H1 (cell line): Measurements from ENCODE around the gene SLIRP. TPM values are rescaled to one million over a fixed set of nuclear protein-coding genes. Genes with fewer than 3 reads are reported as not detected.

Experiments used
- CTCF ChIA-PET: fragments of 300-600 bp; sonication (Branson Sonifier 250); formaldehyde crosslinking; loops from one replicate; lab custom pipeline; 2021; ENCODE audit not compliant: partially characterized antibody; lab: Charles Lee
- POLR2A ChIA-PET: fragments of 300-600 bp; sonication (Branson Sonifier 250); formaldehyde crosslinking; loops from one replicate; lab custom pipeline; 2021; ENCODE audit warnings: inconsistent platforms; ENCODE audit not compliant: partially characterized antibody; lab: Charles Lee
- DNase-seq, 2 experiments: peaks; one replicate each; pipeline versions ENCODE4 v3.0.0 to v3.0.0-alpha.2; 2010 to 2022; ENCODE audit warnings: low spot score in 2 of 2, low read depth in 1 of 2, mixed read lengths in 1 of 2
- FAIRE-seq: peaks from 2 replicates; lab custom pipeline; 2011; peaks lifted over from hg19 to GRCh38; lab: Jason Lieb, UNC
- H2AFZ ChIP-seq: 2 replicates; pipeline ENCODE4 v1.8.1; 2012; ENCODE audit warnings: low read length, inconsistent platforms
- H2AK5ac ChIP-seq: 2 replicates; pipeline ENCODE4 v1.6.1; 2013; ENCODE audit warnings: low read depth, low read length
- H2BK120ac ChIP-seq: replicated peaks from 2 replicates; pipeline ENCODE3; 2013; ENCODE audit warnings: low read depth, low read length, inconsistent platforms
- H2BK12ac ChIP-seq: 2 replicates; pipeline ENCODE4 v1.6.1; 2013; ENCODE audit warnings: low read depth, low read length
- H2BK15ac ChIP-seq: 2 replicates; pipeline ENCODE4 v1.6.1; 2013; ENCODE audit warnings: low read length
- H2BK20ac ChIP-seq: 2 replicates; pipeline ENCODE4 v1.6.1; 2013; ENCODE audit warnings: low read length
- H2BK5ac ChIP-seq: 2 replicates; pipeline ENCODE4 v1.6.1; 2013; ENCODE audit warnings: low read depth, low read length
- H3K14ac ChIP-seq: 2 replicates; pipeline ENCODE4 v1.6.1; 2013; ENCODE audit warnings: inconsistent platforms; ENCODE audit not compliant: insufficient read length
- H3K18ac ChIP-seq: 2 replicates; pipeline ENCODE4 v1.6.1; 2013; ENCODE audit warnings: low read length; ENCODE audit errors: extremely low read depth
- H3K23ac ChIP-seq: 2 replicates; pipeline ENCODE4 v1.6.1; 2013; ENCODE audit warnings: inconsistent platforms; ENCODE audit not compliant: insufficient read length
- H3K23me2 ChIP-seq: 2 replicates; pipeline ENCODE4 v1.6.1; 2013; ENCODE audit warnings: low read depth, low read length
- H3K27ac ChIP-seq: 2 replicates; pipeline ENCODE4 v1.6.1; 2011; ENCODE audit warnings: low read depth, low read length, inconsistent platforms
- H3K27me3 ChIP-seq, 4 experiments: replicated peaks in 1 of 4; 1 replicate in 1 of 4; 2 replicates in 3 of 4; pipeline versions ENCODE4 v1.6.1 to v1.8.1; 2011 to 2013; ENCODE audit warnings: low read length in 3 of 4, mild to moderate bottlenecking in 3 of 4, inconsistent platforms in 2 of 4, mixed read lengths in 2 of 4, moderate library complexity in 1 of 4; ENCODE audit not compliant: control insufficient read depth in 3 of 4, insufficient read depth in 3 of 4; ENCODE audit errors: extremely low read depth in 1 of 4
- H3K36me3 ChIP-seq, 4 experiments: 2 replicates each; pipeline versions ENCODE4 v1.6.1 to v1.8.1; 2011 to 2013; ENCODE audit warnings: mild to moderate bottlenecking in 4 of 4, low read length in 3 of 4, moderate library complexity in 2 of 4, control low read depth in 1 of 4, inconsistent platforms in 1 of 4; ENCODE audit not compliant: insufficient read depth in 4 of 4, control insufficient read depth in 2 of 4
- H3K4ac ChIP-seq: replicated peaks from 2 replicates; pipeline ENCODE3; 2013; ENCODE audit warnings: low read length, low read depth, mixed read lengths, inconsistent platforms; ENCODE audit not compliant: insufficient read length
- H3K4me1 ChIP-seq, 4 experiments: replicated peaks in 1 of 4; 1 replicate in 1 of 4; 2 replicates in 3 of 4; pipeline versions ENCODE4 v1.6.1 to v1.8.1; 2011 to 2013; ENCODE audit warnings: low read length in 3 of 4, inconsistent platforms in 2 of 4, mixed read lengths in 1 of 4; ENCODE audit not compliant: insufficient read depth in 4 of 4, control insufficient read depth in 3 of 4
- H3K4me2 ChIP-seq, 2 experiments: 2 replicates each; pipeline versions ENCODE4 v1.6.1 to v1.8.1; 2011 to 2013; ENCODE audit warnings: low read depth in 2 of 2, low read length in 2 of 2, control low read depth in 1 of 2, inconsistent platforms in 1 of 2, mild to moderate bottlenecking in 1 of 2; ENCODE audit not compliant: insufficient read depth in 1 of 2
- H3K4me3 ChIP-seq, 4 experiments: fragments of 200-600, 300-600 bp in 1 of 4; sonication (generic), shearing (Covaris generic), sonication (Bioruptor Twin) in 1 of 4; 2 replicates each; pipeline versions ENCODE4 v1.5.1 to v1.8.1; 2011 to 2016; ENCODE audit warnings: low read length in 4 of 4, low read depth in 3 of 4, control low read depth in 2 of 4, inconsistent platforms in 2 of 4, mild to moderate bottlenecking in 2 of 4, mixed read lengths in 1 of 4, moderate library complexity in 1 of 4; ENCODE audit not compliant: insufficient read depth in 2 of 4; ENCODE audit errors: extremely low read depth in 1 of 4
- H3K56ac ChIP-seq: replicated peaks from 2 replicates; pipeline ENCODE3; 2013; ENCODE audit warnings: low read depth, mild to moderate bottlenecking, mixed read lengths, low read length, inconsistent platforms; ENCODE audit not compliant: insufficient read length
- H3K79me1 ChIP-seq: 2 replicates; pipeline ENCODE4 v1.6.1; 2013; ENCODE audit warnings: low read depth, low read length, control low read depth
- H3K79me2 ChIP-seq, 2 experiments: 2 replicates each; pipeline versions ENCODE4 v1.6.1 to v1.8.1; 2012 to 2013; ENCODE audit warnings: low read length in 2 of 2, mild to moderate bottlenecking in 2 of 2, inconsistent platforms in 1 of 2; ENCODE audit not compliant: insufficient read depth in 2 of 2, control insufficient read depth in 1 of 2
- H3K9ac ChIP-seq, 4 experiments: replicated peaks in 1 of 4; 1 replicate in 1 of 4; 2 replicates in 3 of 4; pipeline versions ENCODE4 v1.6.1 to v1.8.1; 2011 to 2013; ENCODE audit warnings: low read depth in 3 of 4, low read length in 3 of 4, control low read depth in 2 of 4, mild to moderate bottlenecking in 2 of 4, moderate library complexity in 2 of 4, inconsistent platforms in 1 of 4; ENCODE audit errors: extremely low read depth in 1 of 4
- H3K9me3 ChIP-seq, 2 experiments: 2 replicates each; pipeline versions ENCODE4 v1.6.1 to v1.8.1; 2012 to 2013; ENCODE audit warnings: mild to moderate bottlenecking in 2 of 2, moderate library complexity in 2 of 2, control low read depth in 1 of 2, inconsistent platforms in 1 of 2, low read depth in 1 of 2, low read length in 1 of 2, mixed read lengths in 1 of 2; ENCODE audit not compliant: insufficient read depth in 2 of 2
- H4K20me1 ChIP-seq, 2 experiments: replicated peaks in 1 of 2; 2 replicates each; pipeline versions ENCODE3 to v1.8.1; 2011 to 2013; ENCODE audit warnings: inconsistent platforms in 2 of 2, low read length in 2 of 2, mild to moderate bottlenecking in 1 of 2; ENCODE audit not compliant: insufficient read depth in 2 of 2, control insufficient read depth in 1 of 2
- H4K5ac ChIP-seq: 2 replicates; pipeline ENCODE4 v1.6.1; 2013; ENCODE audit warnings: low read length, low read depth, mixed read lengths, inconsistent platforms; ENCODE audit not compliant: insufficient read length
- H4K8ac ChIP-seq: 2 replicates; pipeline ENCODE4 v1.8.0; 2013; ENCODE audit warnings: mild to moderate bottlenecking, moderate library complexity, low read length, inconsistent platforms; ENCODE audit not compliant: insufficient read depth; ENCODE audit errors: extremely low read depth
- H4K91ac ChIP-seq: replicated peaks from 2 replicates; pipeline ENCODE3; 2013; ENCODE audit warnings: low read length, mixed read lengths, inconsistent platforms; ENCODE audit not compliant: insufficient read length
- CBX5 ChIP-seq: fragments of 300-800, 300-1000 bp; sonication (generic); IDR thresholded peaks from 2 replicates; pipeline ENCODE4 v1.7.1; 2016; ENCODE audit warnings: antibody characterized with exemption, low read length, low read depth
- JUND ChIP-seq: IDR thresholded peaks from 2 replicates; pipeline ENCODE4 v1.6.1; 2011; ENCODE audit warnings: mild to moderate bottlenecking, improper control_type of control experiment, low read length
- TEAD4 ChIP-seq: IDR thresholded peaks from 2 replicates; pipeline ENCODE4 v1.6.1; 2012; ENCODE audit warnings: low read depth, low read length, inconsistent platforms, mixed read lengths
- WGBS, 2 experiments: shearing (Covaris generic) in 1 of 2; methylation state at CpG; one replicate each; pipeline versions ENCODE4 v1.1.6 to v1.1.7; 2013 to 2015; ENCODE audit warnings: low lambda C conversion rate in 2 of 2, mixed read lengths in 2 of 2, inconsistent platforms in 1 of 2, low coverage in 1 of 2, missing lambda C conversion rate in 1 of 2; ENCODE audit not compliant: insufficient replicate concordance in 2 of 2, insufficient coverage in 1 of 2, insufficient read length in 1 of 2; ENCODE audit errors: extremely low coverage in 1 of 2, missing lambda C conversion rate in 1 of 2; 5-methylcytosine and 5-hydroxymethylcytosine counted together
- polyA plus RNA-seq, 7 experiments: library from polyadenylated mRNA; depleted of rRNA in 3 of 7; stranded (reverse) in 5 of 7; unstranded in 2 of 7; fragments of >200 nt in 5 of 7; fragments of 200-250 nt in 2 of 7; gene quantifications; 1 replicate in 5 of 7; 2 replicates in 1 of 7; 4 replicates in 1 of 7; pipeline versions ENCODE4 v1.2.1 to v1.2.3, GENCODE V29; 2011 to 2013; ENCODE audit warnings: missing spikeins in 2 of 7, mixed read lengths in 2 of 7
- total RNA-seq: library from RNA; stranded (reverse); fragmentation: NEBNext Ultra II Directional; extraction: Animal tissue kit (Norgen Biotek cat#: 25700); gene quantifications from 2 replicates; pipeline ENCODE4 v1.2.1, GENCODE V29; 2021

SLIRP gene
- total and polyA plus RNA-seq, 2 of the 8 experiments (the other 6 are each of a cell fraction or from before 2014, with no cell fraction given) = 374 to 383 TPM

DNA sequence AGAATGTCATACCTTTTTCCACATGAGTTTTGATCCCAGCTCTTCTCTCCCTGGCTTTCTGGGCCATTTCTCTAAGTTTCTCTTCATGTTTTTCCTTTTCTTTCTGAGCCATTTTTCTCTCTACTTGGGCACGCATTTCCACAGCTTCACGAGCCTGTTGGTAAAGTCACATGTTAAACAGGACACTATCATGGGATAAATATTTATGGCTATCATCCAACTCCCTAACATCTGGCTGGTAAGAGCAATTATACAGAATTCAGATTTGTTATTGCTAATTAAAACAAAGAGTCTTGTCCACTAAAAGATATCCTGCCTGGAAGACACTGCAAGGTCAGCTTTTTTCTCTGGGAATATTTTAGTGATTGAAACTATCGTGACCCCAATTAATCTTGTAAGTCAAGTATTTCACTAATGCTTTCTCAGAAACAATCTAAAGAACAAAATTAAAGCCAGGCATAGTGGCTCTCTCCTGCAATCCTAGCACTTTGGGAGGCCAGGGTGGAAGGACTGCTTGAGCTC, 23.1 kb downstream of the SLIRP start:
- Histone ChIP-seq H3K23me2 (no peaks in the 10 kb centered on the region), H3K36me3 (peaks cover 21 to 89% (median 64%) of the 10 kb centered on the region in 4 experiments), H3K4me2 (no peak overlapping the region), H3K79me2 (no peaks in the 10 kb centered on the region), H2AK5ac (no peak overlapping the region), H3K18ac (no peak overlapping the region), H3K4me1 (no peaks in the 10 kb centered on the region), H3K14ac (no peak overlapping the region), H4K5ac (no peak overlapping the region), H2BK15ac (no peak overlapping the region), H3K27ac (no peak overlapping the region), H4K20me1 (peaks cover 2 to 3% of the 10 kb centered on the region in 2 experiments), H3K9me3 (no peaks in the 10 kb centered on the region), H3K27me3 (no peaks in the 10 kb centered on the region), H2BK20ac (no peak overlapping the region), H3K23ac (no peak overlapping the region), H3K4me3 (no peak overlapping the region), H2BK12ac (no peak overlapping the region), H4K8ac (no peak overlapping the region), H2AFZ (no peak overlapping the region), H3K79me1 (no peaks in the 10 kb centered on the region), H3K4ac (no peak overlapping the region), H2BK120ac (no peak overlapping the region), H3K9ac (no peak overlapping the region), H4K91ac (no peak overlapping the region), H2BK5ac (no peak overlapping the region), H3K56ac (no peak overlapping the region)
- 90% methylated on average over 3 of the region's 3 CpGs; no CpG with 5 or more reads in 1 of the 2 experiments for WGBS, 2 experiments
- CTCF ChIA-PET = no interaction called here
- POLR2A ChIA-PET = interaction anchor here (0.7 to 1.8 kb wide), 6 partner anchors 10 to 26 kb away, joined by 3 to 4 read pairs (median 3); no protein-coding TSS in a partner anchor
- no peak for TF ChIP-seq CBX5
- TF ChIP-seq JUND = no peak
- no peak for TF ChIP-seq TEAD4
- FAIRE-seq = no peak
- DNase-seq = no peak
